HG03432 (cell line): Measurements from ENCODE around the gene ZNF318.

Experiments
- ATAC-seq: cut with Tn5 transposase; IDR thresholded peaks from one replicate; pipeline ENCODE4 v1.9.1; 2021; ENCODE audit warnings: mild to moderate bottlenecking, moderate library complexity; ENCODE audit not compliant: unreplicated experiment

ZNF318 gene

GRCh38 chr6:43286980-43287716, 82.3 kb downstream of the ZNF318 start:
- ATAC-seq, result no peak

GRCh38 chr6:43286456-43286979, 82.9 kb downstream of the ZNF318 start:
- no peak for ATAC-seq
